GM21447 (cell line): ENCODE measurements around the gene CES2.
"Not testable (repeated sequence)": the region's sequence is repeated elsewhere in the genome, so short reads cannot be mapped to it uniquely, and the experiment has no call there.

Experiments
- ATAC-seq: cut with Tn5 transposase; IDR thresholded peaks from one replicate; pipeline ENCODE4 v1.9.1; 2021; ENCODE audit not compliant: unreplicated experiment

The CES2 gene, protein sequence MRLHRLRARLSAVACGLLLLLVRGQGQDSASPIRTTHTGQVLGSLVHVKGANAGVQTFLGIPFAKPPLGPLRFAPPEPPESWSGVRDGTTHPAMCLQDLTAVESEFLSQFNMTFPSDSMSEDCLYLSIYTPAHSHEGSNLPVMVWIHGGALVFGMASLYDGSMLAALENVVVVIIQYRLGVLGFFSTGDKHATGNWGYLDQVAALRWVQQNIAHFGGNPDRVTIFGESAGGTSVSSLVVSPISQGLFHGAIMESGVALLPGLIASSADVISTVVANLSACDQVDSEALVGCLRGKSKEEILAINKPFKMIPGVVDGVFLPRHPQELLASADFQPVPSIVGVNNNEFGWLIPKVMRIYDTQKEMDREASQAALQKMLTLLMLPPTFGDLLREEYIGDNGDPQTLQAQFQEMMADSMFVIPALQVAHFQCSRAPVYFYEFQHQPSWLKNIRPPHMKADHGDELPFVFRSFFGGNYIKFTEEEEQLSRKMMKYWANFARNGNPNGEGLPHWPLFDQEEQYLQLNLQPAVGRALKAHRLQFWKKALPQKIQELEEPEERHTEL

GRCh38 chr16:66935314-66936011, at the start of gene CES2:
Gene CES2, plus strand, starts transcription at chr16:66935516. Its CDS starts 120 bp downstream, at chr16:66935636.
- no peak for ATAC-seq

GRCh38 chr16:66886321-66886720, 49.0 kb upstream of the CES2 start:
- no peak for ATAC-seq

DNA sequence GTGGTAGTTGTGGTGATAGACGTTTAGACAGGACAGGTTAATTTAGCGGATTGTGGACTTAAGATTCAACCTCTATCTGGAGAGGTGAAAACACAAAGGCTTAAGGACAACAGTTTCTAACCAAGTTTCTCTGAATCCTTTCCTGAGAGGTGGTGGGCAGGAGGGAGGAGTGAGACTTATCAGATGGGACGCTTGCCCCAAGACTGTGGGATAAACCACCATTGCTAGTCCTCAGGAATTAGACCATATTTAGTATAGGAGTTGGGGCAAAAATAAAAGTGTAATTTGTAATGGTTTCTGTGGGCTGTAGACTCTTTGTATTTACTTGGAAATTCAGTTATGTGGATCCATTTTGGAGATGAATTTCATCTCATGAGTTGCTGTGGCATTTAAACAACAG, 48.4 kb upstream of the CES2 start:
- no peak for ATAC-seq

DNA sequence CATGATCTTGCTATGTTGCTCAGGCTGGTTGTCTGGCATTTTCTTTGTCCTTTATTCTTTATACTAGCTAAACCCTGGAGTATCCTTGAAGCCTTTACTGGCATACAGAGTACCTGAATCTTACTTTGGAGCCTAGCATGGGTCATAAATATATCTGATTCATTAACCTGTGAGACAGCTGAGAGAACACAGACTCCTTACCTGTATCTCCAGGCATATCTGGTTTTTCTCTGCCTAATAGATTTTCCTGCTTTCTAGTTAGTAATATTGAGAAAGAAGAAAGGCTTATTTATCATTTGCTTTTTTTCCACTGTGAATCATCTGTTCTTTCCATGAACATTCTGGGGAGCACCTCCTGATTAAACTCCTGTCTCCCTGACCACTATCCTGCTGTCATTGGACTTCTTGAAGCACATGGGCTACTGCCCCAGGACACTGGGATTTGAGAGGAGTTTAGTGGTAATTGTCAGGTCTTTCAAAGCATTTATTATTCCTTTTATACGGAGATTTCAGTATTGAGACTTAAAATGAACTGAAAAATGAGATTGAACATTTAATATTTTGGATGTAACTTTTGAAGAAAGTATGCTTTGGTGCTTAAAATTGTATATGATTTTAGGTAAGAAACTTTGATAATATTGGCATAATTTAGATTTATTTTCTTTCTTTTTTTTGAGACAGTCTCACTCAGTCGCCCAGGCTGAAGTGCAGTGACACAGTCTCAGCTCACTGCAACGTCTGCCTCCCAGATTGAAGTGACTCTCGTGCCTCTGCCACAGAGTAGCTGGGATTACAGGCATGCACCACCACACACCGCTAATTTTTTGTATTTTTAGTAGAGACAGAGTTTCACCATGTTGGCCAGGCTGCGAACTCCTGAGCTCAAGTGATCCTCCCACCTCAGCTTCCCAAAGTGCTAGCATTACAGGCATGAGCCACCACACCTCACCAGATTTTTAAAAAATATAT, 46.4 kb upstream of the CES2 start:
- no peak for ATAC-seq

DNA sequence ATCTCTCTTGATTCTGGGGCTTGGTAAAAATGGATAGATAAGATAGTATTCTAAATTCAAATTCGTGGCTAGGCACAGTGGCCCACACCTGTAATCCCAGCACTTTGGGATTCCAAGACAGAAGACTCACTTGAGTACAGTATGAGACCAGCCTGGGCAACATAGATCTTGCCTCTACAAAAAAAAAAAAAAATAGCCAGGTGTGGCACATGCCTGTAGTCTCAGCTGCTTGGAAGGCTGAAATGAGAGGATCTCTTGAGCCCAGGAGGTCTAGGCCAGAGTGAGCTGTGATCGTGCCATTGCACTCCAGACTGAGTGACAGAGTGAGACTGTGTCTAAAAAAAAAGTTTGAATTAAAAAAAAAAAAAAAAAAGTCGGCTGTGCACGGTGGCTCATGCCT, 45.7 kb upstream of the CES2 start:
- ATAC-seq = no peak

DNA sequence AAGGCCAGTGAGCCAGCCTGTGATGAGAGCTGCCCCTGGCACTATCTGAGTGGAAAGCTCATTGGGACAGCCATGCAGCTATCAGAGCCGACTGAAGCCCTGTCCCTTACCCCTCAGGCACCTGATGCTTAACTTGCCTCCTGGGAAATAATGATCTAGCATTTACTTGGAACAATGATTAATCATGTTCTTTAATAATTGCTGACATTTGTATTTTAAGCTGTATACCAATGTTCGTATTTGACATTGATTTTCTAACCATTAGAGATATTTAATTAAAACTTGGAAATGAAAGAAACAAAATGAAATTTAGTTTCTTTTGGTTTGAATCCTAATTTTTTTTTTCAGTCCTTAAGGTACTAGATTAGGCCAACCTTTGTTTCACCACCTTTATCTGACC, 44.5 kb upstream of the CES2 start:
- no peak for ATAC-seq

- no peak for ATAC-seq
These were observed 44.0 kb upstream of the CES2 start for GRCh38 chr16:66891360-66891759.

- no peak for ATAC-seq
These were observed 43.5 kb upstream of the CES2 start for GRCh38 chr16:66891797-66892196.

DNA sequence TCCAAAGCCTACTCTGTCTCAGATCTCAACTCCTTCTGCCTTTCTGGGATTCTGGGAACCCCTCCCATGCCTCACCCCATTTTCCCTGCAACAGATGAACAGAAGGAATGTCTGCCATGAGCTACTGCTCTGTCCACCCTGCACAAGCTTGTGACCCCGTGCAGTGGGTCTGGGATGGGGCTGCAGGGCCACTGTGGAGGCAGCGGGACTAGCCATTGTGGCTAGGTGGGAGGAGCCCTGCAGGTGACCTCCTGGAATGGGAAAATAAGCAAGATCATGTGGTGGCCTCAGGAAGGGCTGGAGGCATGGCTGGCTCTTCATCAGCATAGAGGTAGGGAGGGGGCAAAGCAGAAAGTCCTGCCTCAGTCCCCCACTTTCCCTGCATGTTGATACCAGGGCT, 41.3 kb upstream of the CES2 start:
- ATAC-seq = no peak

DNA sequence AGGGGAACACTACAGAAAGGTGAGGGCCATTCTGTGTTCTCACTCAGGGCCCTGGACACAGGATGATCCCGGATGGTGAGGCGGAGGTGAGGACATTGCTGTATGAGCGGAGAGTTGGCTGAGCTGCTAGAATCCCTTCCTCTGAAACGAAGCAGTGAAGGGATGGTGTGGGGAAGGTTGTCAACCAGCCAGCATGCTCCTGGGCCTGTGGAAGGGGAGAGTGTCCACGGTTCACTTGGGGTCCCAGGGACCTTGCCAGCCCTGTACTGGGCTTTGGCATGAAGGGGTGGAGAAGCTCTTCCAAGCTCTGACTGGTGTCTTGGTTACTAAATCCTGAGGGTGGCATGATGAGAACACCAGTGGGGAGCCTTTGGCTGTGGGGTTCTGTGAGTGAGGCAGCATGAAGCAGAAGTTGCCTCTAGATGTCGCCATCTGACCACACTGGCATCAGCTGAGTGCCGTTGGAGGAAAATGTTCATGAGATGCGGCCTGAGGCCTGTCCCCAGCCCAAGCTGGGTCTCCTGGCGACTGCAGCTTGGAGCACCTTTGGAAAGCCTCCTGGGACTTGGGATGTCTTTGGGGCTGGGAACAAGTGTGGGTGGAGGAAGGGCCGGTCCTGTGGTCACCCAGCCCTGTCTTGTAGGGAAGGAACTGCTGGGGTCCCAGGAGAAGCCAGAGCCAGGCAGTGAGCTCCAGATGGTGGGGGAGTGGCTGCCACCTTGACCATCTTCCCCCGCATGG, 40.2 kb upstream of the CES2 start:
- ATAC-seq = no peak

GRCh38 chr16:66895689-66895979, 39.7 kb upstream of the CES2 start:
- no peak for ATAC-seq

DNA sequence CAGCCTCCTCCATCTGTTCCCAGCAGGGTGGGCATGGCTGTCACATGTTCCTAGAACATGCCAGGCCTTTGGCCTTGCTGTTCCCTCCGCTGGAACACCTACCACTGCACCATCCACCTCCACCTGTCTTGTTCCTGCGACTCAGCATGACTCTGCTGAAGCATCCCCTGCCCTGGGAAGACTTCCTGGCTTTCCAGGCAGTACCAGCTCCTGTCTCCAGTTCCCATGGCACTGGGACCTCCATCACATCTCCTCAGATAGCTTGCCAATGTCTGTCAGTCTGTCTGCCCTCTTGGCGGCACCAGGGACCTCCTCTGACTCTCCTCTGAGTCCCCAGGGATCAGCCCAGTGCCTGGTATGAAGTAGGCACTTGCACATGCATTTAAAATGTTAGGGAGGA, 39.3 kb upstream of the CES2 start:
- no peak for ATAC-seq

- not testable (repeated sequence) for ATAC-seq
These were observed 38.6 kb upstream of the CES2 start for GRCh38 chr16:66896682-66897081.

DNA sequence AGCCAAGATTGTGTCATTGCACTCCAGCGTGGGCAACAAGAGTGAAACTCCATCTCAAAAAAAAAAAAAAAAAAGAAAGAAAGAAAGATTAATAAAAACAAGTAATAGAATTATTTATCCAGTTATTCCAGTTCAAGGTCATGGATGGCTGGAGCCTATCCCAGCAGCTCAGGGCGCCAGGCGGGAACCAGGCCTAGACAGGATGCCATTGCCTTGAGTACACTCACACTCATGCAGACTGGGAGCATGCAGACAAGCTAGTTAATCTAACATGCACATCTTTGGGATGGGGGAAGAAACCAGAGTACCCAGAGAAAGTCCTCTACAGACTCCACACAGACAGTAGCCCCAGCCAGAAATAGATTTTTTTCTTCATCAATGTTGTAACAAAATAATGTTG, 37.1 kb upstream of the CES2 start:
- no peak for ATAC-seq

DNA sequence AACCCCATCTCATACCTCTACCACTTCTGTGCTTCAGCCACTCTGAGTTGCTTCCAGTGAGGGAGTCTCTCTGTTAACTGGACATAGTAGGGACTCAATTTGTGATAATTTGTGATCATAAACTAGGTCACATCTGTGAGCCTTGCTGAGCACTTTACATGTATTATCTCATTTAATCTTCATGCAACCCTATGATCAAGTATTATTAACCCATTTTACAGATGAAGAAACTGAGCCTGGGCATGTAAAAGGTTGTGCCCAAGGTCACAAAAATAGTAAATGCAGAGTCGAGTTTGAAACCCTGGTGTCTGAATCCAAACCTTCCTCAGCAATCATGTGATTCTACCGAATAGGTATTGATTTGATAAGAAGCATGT, 36.4 kb upstream of the CES2 start:
- no peak for ATAC-seq

DNA sequence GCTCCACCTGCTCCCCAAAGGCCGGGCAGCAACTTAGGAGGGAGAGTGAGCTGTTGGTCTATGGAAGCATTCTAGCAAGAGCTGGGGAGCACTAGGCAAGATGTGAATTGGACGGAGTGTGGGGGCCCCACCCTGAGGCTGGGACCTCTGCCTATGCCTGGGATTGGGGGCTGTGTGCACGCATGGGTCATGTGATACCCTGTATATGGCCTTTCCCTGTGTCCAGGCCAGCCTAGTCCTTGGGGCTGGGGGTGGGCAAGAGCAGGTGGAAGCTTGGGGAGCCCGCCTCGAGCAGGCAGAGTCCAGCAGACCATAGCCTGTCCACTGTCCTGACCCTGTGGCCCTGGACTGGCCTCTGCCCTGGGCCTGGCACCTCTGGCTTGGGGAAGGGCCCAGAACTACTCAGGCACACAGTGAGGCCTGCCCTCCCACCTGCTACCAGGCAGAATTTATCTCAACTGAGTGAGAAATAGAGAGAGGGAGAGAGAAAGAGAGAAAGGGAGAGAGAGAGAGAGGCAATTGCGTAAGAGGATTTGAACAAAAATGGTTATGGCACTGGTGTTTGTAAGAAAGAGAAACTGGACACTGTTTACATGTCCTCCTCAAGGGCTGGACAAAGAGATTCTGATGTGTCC, 35.9 kb upstream of the CES2 start:
- ATAC-seq = no peak

DNA sequence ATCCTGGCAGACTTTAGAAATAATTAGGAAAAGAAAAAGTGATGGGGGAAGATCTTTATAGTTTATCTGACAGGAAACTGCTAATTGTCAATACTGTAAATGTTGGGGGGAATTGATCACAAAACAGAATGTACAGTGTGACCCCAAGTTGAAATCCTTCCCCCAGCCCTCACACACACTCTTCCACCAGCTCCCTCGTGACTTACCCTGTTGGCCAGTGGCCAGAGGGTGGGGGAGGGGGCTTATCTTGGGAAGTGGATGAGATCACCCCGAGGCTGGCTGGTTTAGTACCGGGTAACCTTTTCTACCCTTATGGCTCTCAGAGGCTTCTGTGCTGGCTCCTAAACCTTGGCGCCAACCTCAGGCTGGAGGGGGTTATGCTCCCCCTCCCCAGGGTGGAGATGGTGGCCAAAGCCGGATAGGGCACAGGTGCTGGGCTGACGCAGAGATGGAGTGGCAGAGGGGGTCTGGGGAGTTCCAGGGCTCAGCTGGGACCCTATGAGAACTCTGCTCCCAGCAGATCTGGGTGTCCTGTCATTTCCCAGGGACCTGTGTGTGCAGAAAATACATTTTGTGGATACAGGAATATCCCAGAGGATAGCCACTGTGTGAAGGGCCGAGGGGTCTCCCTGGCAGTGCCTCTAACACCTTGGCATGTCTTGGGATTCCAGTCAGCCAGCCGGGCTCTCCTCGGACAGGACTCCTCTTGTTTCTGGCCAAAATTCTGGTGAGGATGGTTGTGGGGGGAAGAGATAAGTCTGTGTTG, 35.2 kb upstream of the CES2 start:
- ATAC-seq = no peak

DNA sequence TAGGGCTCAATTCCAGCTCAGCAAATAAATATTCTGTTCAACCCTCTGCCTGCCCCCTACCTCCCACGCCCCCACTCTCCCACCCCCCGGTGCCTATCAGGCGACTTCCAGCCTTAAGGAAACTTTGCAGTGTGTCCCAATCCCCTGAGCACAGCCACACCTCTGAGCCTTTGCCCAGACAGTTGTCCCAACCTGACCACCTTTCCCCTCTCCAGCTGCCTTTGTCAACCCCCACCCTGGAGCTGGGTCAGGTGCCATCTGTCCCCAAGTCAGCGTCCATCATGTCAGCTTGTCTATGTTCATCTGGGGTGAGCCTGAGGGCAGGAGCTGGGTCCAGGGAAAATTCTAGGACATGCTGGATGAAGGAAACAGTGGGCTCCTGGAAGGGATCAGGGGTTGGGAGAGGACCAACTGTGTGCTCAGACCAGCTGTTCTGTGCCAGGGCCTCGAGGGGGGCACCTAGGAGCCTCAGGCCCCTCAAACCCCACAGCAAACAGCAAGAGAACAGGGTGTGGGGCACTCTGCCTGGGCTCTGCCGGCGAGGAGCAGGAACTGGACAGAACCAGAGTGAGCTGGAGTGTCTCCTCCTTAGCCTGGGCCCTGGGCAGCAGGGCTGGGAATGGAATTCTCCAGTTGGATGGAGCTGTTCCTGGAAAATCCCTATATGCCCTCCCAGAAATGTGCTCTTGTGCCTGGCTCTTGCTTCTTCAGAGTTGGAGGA, 34.4 kb upstream of the CES2 start:
- ATAC-seq = no peak

DNA sequence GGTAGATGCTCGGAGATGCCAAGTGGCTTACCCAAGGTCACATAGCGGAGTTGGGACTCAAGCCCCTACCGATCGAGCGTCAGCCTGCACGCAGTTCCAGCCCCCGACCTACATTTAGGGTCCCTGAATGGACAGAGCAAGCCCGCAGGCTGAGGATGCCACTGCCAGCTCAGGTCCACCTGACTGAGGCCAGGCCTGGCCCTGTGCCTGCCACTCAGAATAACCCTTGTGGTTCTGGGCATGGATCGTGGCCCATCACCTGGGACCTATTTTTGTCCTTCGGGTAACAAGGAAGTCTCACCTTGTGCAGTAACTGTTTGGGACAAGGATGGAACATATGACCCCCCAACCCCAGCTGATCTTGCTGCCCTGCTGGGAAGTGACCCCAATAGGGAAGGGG, 33.7 kb upstream of the CES2 start:
- no peak for ATAC-seq
